GM12865 (cell line): ENCODE results near the gene ANTXR2.

Experiments
- DNase-seq: peaks from one replicate; pipeline ENCODE4 v3.0.0; 2010; ENCODE audit warnings: low read depth
- H3K4me3 ChIP-seq: 2 replicates; pipeline ENCODE4 v1.5.1; 2011; ENCODE audit warnings: mild to moderate bottlenecking, low read depth, low read length, control low read depth
- TF ChIP-seq, protein P1 (sequence below): IDR thresholded peaks from 2 replicates; pipeline ENCODE4 v1.5.1; 2011; ENCODE audit warnings: low read length, control low read depth, low read depth, inconsistent platforms; ENCODE audit not compliant: insufficient read depth; ENCODE audit errors: missing control alignments

ANTXR2 gene

DNA sequence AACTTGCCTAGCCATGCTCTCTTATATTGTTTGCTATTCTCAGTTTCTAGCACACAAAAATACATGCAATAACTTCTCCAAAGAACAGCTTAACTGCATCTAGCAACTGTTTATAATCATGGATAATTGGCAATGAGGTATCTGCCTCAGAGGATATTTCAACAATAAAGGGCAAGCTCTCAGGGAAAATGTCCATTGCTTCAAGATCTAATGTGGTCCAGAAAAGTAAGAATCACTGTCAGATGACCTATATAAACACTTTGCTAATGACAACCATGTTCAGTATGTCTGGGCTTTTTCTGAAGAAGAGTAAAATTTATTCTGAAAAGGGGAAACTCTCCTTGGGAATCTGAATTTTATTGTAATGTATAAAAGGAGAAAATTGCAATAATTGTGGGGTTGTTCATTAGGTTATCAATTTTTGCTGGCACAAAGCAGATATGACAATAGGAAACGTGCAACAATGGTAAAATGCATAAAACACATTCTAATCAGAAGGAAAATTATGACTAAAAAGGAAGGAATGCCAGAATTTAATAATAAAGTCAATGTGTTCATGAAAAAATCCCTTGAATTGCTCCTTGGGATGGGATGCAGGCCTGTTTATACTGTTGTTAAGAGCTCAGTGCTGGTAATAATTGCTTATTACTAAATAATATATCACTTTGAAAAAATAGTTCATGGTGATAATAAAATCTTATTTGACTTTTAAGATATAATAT, 90.3 kb downstream of the ANTXR2 start:
- no peak for DNase-seq
- no peak overlapping the region for H3K4me3 ChIP-seq
- TF ChIP-seq, protein P1, sequence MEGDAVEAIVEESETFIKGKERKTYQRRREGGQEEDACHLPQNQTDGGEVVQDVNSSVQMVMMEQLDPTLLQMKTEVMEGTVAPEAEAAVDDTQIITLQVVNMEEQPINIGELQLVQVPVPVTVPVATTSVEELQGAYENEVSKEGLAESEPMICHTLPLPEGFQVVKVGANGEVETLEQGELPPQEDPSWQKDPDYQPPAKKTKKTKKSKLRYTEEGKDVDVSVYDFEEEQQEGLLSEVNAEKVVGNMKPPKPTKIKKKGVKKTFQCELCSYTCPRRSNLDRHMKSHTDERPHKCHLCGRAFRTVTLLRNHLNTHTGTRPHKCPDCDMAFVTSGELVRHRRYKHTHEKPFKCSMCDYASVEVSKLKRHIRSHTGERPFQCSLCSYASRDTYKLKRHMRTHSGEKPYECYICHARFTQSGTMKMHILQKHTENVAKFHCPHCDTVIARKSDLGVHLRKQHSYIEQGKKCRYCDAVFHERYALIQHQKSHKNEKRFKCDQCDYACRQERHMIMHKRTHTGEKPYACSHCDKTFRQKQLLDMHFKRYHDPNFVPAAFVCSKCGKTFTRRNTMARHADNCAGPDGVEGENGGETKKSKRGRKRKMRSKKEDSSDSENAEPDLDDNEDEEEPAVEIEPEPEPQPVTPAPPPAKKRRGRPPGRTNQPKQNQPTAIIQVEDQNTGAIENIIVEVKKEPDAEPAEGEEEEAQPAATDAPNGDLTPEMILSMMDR, result no peak

DNA sequence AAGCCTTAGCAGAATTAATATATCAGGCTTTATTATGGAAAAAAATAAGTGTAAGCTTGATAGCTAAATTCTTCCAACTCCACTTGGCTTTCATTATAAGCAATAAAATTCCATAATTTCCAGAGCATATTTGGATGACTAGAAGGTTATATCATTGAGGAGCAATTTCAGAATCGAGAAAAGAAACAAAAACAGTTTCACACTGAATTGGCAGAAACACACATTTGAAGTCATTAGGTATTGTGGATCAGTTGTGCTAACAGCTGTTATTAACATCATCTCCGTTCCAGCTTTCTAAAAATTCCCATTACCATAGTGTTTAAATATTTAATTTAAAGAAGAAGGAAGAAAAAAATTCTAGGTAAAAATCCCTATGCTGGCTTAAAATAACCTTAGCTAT, 92.6 kb downstream of the ANTXR2 start:
- TF ChIP-seq, protein P1, result no peak
- DNase-seq, result no peak
- H3K4me3 ChIP-seq, result no peak overlapping the region

DNA sequence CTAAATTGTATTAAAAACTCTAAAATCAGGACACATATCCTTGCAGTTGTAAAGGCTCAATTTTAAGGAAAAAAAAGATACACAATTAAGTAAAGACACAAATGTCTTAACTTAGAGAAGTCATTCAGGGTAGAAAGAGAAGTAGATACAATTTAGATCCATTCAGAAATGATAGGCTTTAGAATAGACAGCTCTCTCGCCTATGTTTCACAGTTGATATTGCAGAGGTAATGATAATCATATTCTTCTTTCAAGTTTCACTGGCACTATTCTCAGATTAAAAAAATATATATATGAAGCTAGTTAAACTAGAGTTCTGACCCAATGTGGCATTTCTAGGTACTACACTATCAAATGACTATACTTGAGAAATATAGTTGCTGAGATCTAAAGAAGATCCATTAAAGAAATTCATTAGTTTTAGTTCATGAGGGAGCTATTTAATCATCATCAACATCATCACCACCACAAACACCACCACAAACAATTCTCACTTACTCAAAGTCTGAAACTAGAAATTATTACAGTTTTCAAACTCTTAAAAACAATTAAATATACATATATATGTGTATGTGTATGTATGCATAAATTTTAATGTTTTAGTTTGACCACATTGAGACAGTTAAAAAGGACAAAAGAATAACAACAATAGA, 93.1 kb downstream of the ANTXR2 start:
- TF ChIP-seq, protein P1, result no peak
- H3K4me3 ChIP-seq, result no peak overlapping the region
- no peak for DNase-seq

DNA sequence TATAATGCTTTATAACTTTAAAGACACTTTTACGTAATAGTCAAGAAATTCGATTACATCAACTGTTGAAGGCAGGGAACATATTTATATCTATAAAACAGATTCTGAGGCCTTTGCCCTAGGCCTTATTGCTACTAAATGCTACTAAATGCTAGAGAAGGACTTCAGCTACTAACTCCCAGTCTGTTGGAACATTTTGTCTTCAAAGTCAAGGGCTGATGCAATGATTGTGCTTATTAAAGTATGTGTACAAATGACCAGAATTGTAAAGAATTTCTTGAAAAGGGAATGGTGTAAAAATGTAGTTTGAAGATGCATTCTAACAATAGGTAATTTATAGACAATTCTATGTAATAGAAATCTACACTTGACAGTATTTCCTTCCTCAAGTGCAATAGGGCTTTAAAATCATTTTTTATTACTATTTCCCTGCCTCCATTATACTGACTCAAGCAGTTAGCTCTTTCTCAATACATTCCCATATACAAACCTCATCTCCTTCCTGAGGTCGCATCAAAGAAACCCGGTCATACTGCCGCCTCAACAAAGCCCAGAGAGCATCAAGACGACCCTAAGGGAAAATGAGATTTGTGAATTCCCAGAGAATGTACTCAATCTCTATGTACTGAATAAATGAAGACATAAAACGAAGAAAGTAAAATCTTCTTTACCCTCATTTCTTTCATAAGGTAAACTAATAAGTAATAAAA, 95.7 kb downstream of the ANTXR2 start:
- H3K4me3 ChIP-seq, result no peak overlapping the region
- no peak for DNase-seq
- TF ChIP-seq, protein P1, result no peak

DNA sequence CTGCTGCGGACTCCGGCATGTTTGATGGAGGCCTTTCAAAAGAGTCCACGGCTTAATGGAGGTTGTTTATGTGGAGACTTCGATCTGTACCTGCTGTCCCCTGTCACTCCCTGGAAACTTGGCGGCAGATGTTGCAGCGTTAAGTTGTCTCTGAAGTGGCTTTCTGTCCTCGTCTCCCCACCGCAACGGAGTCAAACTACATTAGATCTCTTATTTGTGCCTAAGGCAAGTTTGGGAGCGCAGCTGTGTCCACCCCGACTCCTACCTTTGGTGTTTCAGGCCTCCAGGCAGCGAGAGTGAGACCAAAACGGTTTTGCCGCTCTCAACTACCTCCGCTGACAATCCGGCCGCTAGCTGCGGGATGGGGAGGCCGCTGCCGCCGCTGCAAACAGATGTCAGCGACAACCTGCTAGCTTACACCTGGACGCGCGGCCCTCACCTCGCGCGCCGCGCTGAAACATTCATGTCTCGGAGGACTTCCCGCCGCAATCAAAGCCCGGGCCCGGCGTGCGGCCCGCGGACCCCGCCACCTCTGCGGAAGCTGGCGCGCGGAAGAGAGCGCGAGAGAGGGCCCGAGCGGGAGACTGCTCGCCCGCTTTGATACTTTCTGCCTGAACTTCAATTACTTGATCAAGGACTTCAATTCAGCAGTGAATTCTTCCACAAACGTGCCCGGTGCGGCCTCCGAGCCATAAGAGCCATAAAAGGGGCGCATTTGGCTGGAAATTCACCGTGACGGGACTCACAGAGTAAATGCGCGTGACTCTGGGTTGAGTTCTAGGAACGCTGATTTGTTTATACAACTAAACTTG, 108.4 kb downstream of the ANTXR2 start:
- no peak overlapping the region for H3K4me3 ChIP-seq
- TF ChIP-seq, protein P1, result no peak
- DNase-seq, result no peak

DNA sequence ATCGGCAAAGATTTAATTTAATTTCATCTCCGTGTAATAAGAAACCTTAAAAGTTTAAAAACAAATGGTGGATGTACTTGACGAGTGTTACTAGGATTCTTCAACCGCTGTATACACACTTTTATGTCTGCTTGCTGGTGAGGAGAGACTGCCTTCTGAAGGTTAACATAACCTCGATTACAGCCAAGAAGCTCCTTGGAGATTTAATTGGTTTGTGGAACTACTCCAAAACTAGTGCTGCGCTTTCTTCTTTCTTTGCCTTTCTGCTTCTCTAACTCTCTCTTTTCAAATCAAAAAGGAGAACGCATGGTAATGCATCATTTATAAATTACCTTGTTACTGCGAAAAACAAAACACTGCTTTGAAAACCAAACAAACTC, 109.0 kb downstream of the ANTXR2 start:
- H3K4me3 ChIP-seq, result no peak overlapping the region
- DNase-seq, result no peak
- TF ChIP-seq, protein P1, result no peak
